Tibial nerve (tissue), 3 donors: ENCODE measurements around the gene METTL24.

Experiments used
- POLR2A ChIP-seq, 2 donors: fragments of 450-650 bp; IDR thresholded peaks; one replicate each; pipeline ENCODE4 v1.6.1; 2017; ENCODE audit warnings: antibody characterized with exemption in 2 of 2, mild to moderate bottlenecking in 2 of 2, moderate library complexity in 2 of 2
- TF ChIP-seq, protein P1 (sequence below), 5 experiments: fragments of 200-600 bp in 3 of 5; fragments of 450-650 bp in 2 of 5; sonication (generic) in 3 of 5; IDR thresholded peaks; one replicate each; pipeline ENCODE4 v1.5.1; 2016 to 2019; ENCODE audit warnings: antibody characterized with exemption in 5 of 5, mild to moderate bottlenecking in 3 of 5, moderate library complexity in 2 of 5

- TF ChIP-seq, protein P1, sequence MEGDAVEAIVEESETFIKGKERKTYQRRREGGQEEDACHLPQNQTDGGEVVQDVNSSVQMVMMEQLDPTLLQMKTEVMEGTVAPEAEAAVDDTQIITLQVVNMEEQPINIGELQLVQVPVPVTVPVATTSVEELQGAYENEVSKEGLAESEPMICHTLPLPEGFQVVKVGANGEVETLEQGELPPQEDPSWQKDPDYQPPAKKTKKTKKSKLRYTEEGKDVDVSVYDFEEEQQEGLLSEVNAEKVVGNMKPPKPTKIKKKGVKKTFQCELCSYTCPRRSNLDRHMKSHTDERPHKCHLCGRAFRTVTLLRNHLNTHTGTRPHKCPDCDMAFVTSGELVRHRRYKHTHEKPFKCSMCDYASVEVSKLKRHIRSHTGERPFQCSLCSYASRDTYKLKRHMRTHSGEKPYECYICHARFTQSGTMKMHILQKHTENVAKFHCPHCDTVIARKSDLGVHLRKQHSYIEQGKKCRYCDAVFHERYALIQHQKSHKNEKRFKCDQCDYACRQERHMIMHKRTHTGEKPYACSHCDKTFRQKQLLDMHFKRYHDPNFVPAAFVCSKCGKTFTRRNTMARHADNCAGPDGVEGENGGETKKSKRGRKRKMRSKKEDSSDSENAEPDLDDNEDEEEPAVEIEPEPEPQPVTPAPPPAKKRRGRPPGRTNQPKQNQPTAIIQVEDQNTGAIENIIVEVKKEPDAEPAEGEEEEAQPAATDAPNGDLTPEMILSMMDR (IDR thresholded peaks at IDR 0.05), result no peak
- no peak for TF ChIP-seq POLR2A (IDR thresholded peaks at IDR 0.05)
Measured at GRCh38 chr6:110282412-110282811, 75.7 kb downstream of the METTL24 start.
